Measurements from ENCODE around the gene DSTN. TPM values are rescaled to one million over a fixed set of nuclear protein-coding genes. Genes with fewer than 3 reads are reported as not detected.

DSTN gene
- total RNA-seq, 4 donors from 2014 or later = 79.2 to 128 (median 88.5) TPM

- no peak for TF ChIP-seq POLR2A (IDR thresholded peaks at IDR 0.05)
- TF ChIP-seq, protein P1, sequence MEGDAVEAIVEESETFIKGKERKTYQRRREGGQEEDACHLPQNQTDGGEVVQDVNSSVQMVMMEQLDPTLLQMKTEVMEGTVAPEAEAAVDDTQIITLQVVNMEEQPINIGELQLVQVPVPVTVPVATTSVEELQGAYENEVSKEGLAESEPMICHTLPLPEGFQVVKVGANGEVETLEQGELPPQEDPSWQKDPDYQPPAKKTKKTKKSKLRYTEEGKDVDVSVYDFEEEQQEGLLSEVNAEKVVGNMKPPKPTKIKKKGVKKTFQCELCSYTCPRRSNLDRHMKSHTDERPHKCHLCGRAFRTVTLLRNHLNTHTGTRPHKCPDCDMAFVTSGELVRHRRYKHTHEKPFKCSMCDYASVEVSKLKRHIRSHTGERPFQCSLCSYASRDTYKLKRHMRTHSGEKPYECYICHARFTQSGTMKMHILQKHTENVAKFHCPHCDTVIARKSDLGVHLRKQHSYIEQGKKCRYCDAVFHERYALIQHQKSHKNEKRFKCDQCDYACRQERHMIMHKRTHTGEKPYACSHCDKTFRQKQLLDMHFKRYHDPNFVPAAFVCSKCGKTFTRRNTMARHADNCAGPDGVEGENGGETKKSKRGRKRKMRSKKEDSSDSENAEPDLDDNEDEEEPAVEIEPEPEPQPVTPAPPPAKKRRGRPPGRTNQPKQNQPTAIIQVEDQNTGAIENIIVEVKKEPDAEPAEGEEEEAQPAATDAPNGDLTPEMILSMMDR (IDR thresholded peaks at IDR 0.05 in 4 of 5, conservative IDR thresholded peaks at IDR 0.05 in 1 of 5) = no peak
- Histone ChIP-seq H3K4me1 (no peaks in the 10 kb centered on the region), H3K36me3 (peaks cover 0 to 68% of the 10 kb centered on the region in 2 donors), H3K4me3 (no peak overlapping the region), H3K27me3 (no peaks in the 10 kb centered on the region), H3K27ac (no peak overlapping the region), H3K9me3 (no peaks in the 10 kb centered on the region)
- in situ Hi-C loops (cut with MboI; ENCODE audit: low sequenced_read_pairs in 4 of 4) (no loop called here), intact Hi-C loops (cut with DNase I; ENCODE audit: low total_unique reads) (no loop called here)
- ATAC-seq (no peak), DNase-seq (no peak)
These were observed 59.1 kb downstream of the DSTN start for GRCh38 chr20:17629025-17629424.

DNA sequence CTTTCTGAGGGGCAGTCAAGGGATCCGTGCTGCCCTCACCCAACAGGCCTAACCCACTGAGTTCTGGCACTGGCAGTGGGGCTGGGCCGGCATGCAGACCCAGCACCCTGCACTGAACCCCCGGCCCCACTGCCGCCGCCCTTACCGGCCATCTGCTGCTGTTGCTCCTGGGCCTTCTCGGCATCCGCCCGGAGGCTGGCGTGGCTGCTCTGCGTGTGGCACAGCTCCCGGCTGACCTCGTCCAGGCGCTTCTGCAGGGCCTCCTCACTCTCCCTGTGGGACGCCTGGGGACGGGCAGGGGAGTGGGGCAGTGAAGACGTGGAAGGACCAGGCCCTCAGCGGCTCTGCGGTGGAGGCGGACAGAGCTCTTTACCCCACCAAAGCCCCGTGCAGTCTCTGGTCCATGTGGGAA lies 59.8 kb downstream of the DSTN start:
- H3K9me3 ChIP-seq = no peaks in the 10 kb centered on the region
- no peaks in the 10 kb centered on the region for H3K4me1 ChIP-seq
- H3K4me3 ChIP-seq = no peak overlapping the region
- DNase-seq = no peak
- no peak for TF ChIP-seq POLR2A (IDR thresholded peaks at IDR 0.05)
- TF ChIP-seq, protein P1 (IDR thresholded peaks at IDR 0.05 in 4 of 5, conservative IDR thresholded peaks at IDR 0.05 in 1 of 5) = no peak
- no peak overlapping the region for H3K27ac ChIP-seq
- ATAC-seq = no peak
- peaks cover 0 to 66% of the 10 kb centered on the region in 2 donors for H3K36me3 ChIP-seq
- in situ Hi-C loops (cut with MboI; ENCODE audit: low sequenced_read_pairs in 4 of 4) = no loop called here
- intact Hi-C loops (cut with DNase I; ENCODE audit: low total_unique reads) = no loop called here
- no peaks in the 10 kb centered on the region for H3K27me3 ChIP-seq

DNA sequence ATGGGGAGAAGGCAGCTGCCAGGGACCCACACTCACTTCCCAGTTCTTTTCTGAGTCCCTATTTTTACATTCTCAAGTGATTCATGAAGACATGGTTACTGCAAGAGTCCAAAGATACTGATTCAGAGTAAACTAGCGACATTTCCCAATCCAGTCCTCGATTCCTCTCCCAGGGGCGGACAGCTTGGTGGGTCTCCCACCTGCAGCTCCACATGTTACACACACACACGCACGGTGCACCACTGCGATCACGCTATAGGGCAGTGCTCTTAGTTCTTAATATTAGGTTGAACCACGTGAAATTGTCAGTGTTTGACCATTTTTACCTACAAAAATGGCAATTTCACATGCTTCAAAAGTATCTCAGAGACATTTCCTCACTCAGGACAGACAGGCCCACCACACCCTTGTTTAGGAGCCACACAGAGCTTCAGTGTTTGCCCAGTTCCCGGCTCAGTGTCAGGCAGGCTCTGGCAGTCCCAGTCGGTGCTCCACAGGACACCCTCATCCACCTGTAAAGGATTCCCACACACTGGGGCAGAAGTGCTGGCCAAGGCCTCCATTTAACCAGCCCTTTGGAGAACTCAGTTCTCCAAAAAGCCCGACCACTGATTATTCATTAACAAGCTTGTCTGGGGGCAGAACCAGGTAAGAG lies 60.4 kb downstream of the DSTN start:
- peaks cover 0 to 69% of the 10 kb centered on the region in 2 donors for H3K36me3 ChIP-seq
- H3K9me3 ChIP-seq = no peaks in the 10 kb centered on the region
- no peaks in the 10 kb centered on the region for H3K27me3 ChIP-seq
- in situ Hi-C loops (cut with MboI; ENCODE audit: low sequenced_read_pairs in 4 of 4) = no loop called here
- intact Hi-C loops (cut with DNase I; ENCODE audit: low total_unique reads) = no loop called here
- TF ChIP-seq POLR2A (IDR thresholded peaks at IDR 0.05) = no peak
- TF ChIP-seq, protein P1 (IDR thresholded peaks at IDR 0.05 in 4 of 5, conservative IDR thresholded peaks at IDR 0.05 in 1 of 5) = no peak
- no peak for DNase-seq
- H3K27ac ChIP-seq = no peak overlapping the region
- no peak for ATAC-seq
- no peak overlapping the region for H3K4me3 ChIP-seq
- H3K4me1 ChIP-seq = peaks cover 0 to 2% of the 10 kb centered on the region in 2 donors

DNA sequence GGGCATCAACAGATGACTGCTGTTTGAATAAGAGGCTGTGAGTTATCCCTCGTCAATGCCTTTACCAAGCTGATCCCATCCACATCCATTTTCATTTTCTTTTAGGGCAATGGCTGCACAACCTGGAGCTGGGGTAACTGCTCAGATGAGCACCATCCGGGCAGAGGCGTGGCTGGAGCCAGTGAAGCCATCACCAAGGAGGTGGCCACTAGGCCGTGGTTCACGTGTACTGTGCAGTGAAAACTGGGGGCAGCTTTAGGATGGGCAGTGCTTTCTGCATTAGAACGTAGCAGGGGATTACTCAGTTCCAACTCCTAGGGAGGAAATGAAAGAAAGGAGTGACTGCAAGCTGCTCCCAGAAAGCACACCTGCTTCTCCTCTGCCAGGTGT lies 60.9 kb downstream of the DSTN start:
- Histone ChIP-seq H3K36me3 (peaks cover 0 to 74% of the 10 kb centered on the region in 2 donors), H3K9me3 (no peaks in the 10 kb centered on the region), H3K27ac (no peak overlapping the region), H3K4me3 (no peak overlapping the region), H3K4me1 (peaks cover 0 to 4% of the 10 kb centered on the region in 2 donors), H3K27me3 (no peaks in the 10 kb centered on the region)
- TF ChIP-seq POLR2A (IDR thresholded peaks at IDR 0.05) = no peak
- TF ChIP-seq, protein P1 (IDR thresholded peaks at IDR 0.05 in 4 of 5, conservative IDR thresholded peaks at IDR 0.05 in 1 of 5) = no peak
- ATAC-seq = no peak
- intact Hi-C loops (cut with DNase I; ENCODE audit: low total_unique reads) (no loop called here), in situ Hi-C loops (cut with MboI; ENCODE audit: low sequenced_read_pairs in 4 of 4) (no loop called here)
- no peak for DNase-seq
